ENCODE measurements around the gene TBX5. TPM values are rescaled to one million over a fixed set of nuclear protein-coding genes. Genes with fewer than 3 reads are reported as not detected.
A peak's percentile ranks its signal among the peaks of the same experiment; 100 is the strongest.

TBX5 gene
- total and polyA plus RNA-seq, 2 experiments from 2014 or later = 0.21 TPM; not detected in 1

- TF ChIP-seq EZH2 (IDR thresholded peaks at IDR 0.05; ENCODE audit: low read depth, unreplicated experiment) = peak; percentile 13
- TF ChIP-seq POLR2AphosphoS5 (IDR thresholded peaks at IDR 0.05; ENCODE audit: low read depth) = no peak
- Histone ChIP-seq H3K4me3 (0 out of 2 replicates have a peak overlapping the region, but pooled peaks have one; percentile 30), H3K4me1 (ENCODE audit: insufficient read depth) (peaks cover 41% of the 10 kb centered on the region), H3F3A (replicated peaks; ENCODE audit: low read depth) (peaks cover 4% of the 10 kb centered on the region), H3K9me2 (ENCODE audit: insufficient read depth) (no peaks in the 10 kb centered on the region), H2AFZ (no peak overlapping the region), H3K79me2 (replicated peaks; ENCODE audit: insufficient read depth) (no peaks in the 10 kb centered on the region), H3K27ac (ENCODE audit: low read depth) (no peak overlapping the region), H3K36me3 (ENCODE audit: insufficient read depth) (no peaks in the 10 kb centered on the region), H4K20me1 (replicated peaks; ENCODE audit: insufficient read depth) (peaks cover 10% of the 10 kb centered on the region), H3K4me2 (peak overlapping the region; percentile 34), H3K27me3 (ENCODE audit: insufficient read depth) (peaks cover 98% of the 10 kb centered on the region)
- H3K27ac Mint-ChIP-seq = no peak overlapping the region
- 0 out of 3 replicates have a peak, but pooled peaks cover 3% of the 10 kb centered on the region for H3K9me3 Mint-ChIP-seq
- DNase-seq (ENCODE audit: low spot score) = peak; percentile 46
- no peak for ATAC-seq
- H3K36me3 Mint-ChIP-seq (ENCODE audit: low read depth) = no peaks in the 10 kb centered on the region
- H3K4me3 Mint-ChIP-seq = peak overlapping the region; percentile 48
- peaks cover 78% of the 10 kb centered on the region for H3K27me3 Mint-ChIP-seq (ENCODE audit: insufficient read depth, low read depth, poor library complexity)
- H3K4me1 Mint-ChIP-seq = peaks cover 45% of the 10 kb centered on the region
Observed at GRCh38 chr12:114450515-114451300, 44.8 kb upstream of the TBX5 start.

DNA sequence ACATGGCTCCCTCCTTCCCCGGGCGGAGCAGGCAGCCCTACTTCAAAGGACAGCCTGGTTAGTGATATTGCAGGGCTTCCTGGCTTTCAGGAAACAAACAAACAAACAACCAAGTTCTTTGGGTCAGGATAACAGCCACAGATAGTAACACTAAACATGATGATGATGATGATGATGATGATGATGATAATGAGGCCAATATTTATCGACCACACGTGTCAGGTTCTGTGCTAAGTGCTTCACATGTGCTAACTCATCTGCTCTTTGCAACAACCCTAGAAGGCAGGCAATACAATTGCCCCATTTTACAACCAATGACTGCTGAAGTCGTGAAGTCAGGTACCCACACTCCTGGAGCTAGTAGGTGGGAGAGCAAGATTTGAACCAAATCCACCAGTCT is 44.1 kb upstream of the TBX5 start:
- no peak overlapping the region for H3K27ac Mint-ChIP-seq
- H3K27me3 ChIP-seq (ENCODE audit: insufficient read depth) = peaks cover 100% of the 10 kb centered on the region
- no peaks in the 10 kb centered on the region for H3K36me3 Mint-ChIP-seq (ENCODE audit: low read depth)
- peaks cover 10% of the 10 kb centered on the region for H4K20me1 ChIP-seq (replicated peaks; ENCODE audit: insufficient read depth)
- H3K36me3 ChIP-seq (ENCODE audit: insufficient read depth) = no peaks in the 10 kb centered on the region
- H3K9me2 ChIP-seq (ENCODE audit: insufficient read depth) = no peaks in the 10 kb centered on the region
- peaks cover 50% of the 10 kb centered on the region for H3K4me1 Mint-ChIP-seq
- H3K4me3 ChIP-seq = no peak overlapping the region
- DNase-seq (ENCODE audit: low spot score) = no peak
- peak; percentile 6 for ATAC-seq
- H3K9me3 Mint-ChIP-seq = 0 out of 3 replicates have a peak, but pooled peaks cover 3% of the 10 kb centered on the region
- H3K27me3 Mint-ChIP-seq (ENCODE audit: insufficient read depth, low read depth, poor library complexity) = peaks cover 85% of the 10 kb centered on the region
- no peak overlapping the region for H2AFZ ChIP-seq
- no peak overlapping the region; the same call in 2 of the 3 replicates for H3K4me3 Mint-ChIP-seq
- peaks cover 48% of the 10 kb centered on the region for H3K4me1 ChIP-seq (ENCODE audit: insufficient read depth)
- no peak overlapping the region for H3K27ac ChIP-seq (ENCODE audit: low read depth)
- H3K4me2 ChIP-seq = peak overlapping the region; percentile 34
- H3K79me2 ChIP-seq (replicated peaks; ENCODE audit: insufficient read depth) = no peaks in the 10 kb centered on the region
- H3F3A ChIP-seq (replicated peaks; ENCODE audit: low read depth) = peaks cover 4% of the 10 kb centered on the region
- TF ChIP-seq STAT1 (IDR thresholded peaks at IDR 0.05; ENCODE audit: unreplicated experiment) (no peak), CTCF (conservative IDR thresholded peaks at IDR 0.05; ENCODE audit: low read depth in 2 of 2) (no peak), EZH2phosphoT487 (IDR thresholded peaks at IDR 0.05; ENCODE audit: unreplicated experiment) (no peak), EZH2 (IDR thresholded peaks at IDR 0.05; ENCODE audit: low read depth, unreplicated experiment) (no peak), ZNF114 (CRISPR knock-in tag; IDR thresholded peaks at IDR 0.05) (no peak), NANOG (IDR thresholded peaks at IDR 0.05; ENCODE audit: borderline replicate concordance) (no peak), JUNB (IDR thresholded peaks at IDR 0.05; ENCODE audit: unreplicated experiment) (no peak), CREB1 (CRISPR knock-in tag; IDR thresholded peaks at IDR 0.05; ENCODE audit: low read depth) (no peak), ZNF331 (CRISPR knock-in tag; IDR thresholded peaks at IDR 0.05; ENCODE audit: low read depth) (no peak), REST (IDR thresholded peaks at IDR 0.05; ENCODE audit: unreplicated experiment) (no peak), POLR2AphosphoS5 (IDR thresholded peaks at IDR 0.05; ENCODE audit: low read depth) (no peak)
- TF ChIP-seq, protein P1, sequence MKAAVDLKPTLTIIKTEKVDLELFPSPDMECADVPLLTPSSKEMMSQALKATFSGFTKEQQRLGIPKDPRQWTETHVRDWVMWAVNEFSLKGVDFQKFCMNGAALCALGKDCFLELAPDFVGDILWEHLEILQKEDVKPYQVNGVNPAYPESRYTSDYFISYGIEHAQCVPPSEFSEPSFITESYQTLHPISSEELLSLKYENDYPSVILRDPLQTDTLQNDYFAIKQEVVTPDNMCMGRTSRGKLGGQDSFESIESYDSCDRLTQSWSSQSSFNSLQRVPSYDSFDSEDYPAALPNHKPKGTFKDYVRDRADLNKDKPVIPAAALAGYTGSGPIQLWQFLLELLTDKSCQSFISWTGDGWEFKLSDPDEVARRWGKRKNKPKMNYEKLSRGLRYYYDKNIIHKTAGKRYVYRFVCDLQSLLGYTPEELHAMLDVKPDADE (IDR thresholded peaks at IDR 0.05) = no peak
